ENCODE results near the gene UQCRHL. TPM values are rescaled to one million over a fixed set of nuclear protein-coding genes. Genes with fewer than 3 reads are reported as not detected.
"Not testable (repeated sequence)": the region's sequence is repeated elsewhere in the genome, so short reads cannot be mapped to it uniquely, and the experiment has no call there.

The UQCRHL gene
- total RNA-seq, 1 donor from 2014 or later: 3.5 TPM

DNA sequence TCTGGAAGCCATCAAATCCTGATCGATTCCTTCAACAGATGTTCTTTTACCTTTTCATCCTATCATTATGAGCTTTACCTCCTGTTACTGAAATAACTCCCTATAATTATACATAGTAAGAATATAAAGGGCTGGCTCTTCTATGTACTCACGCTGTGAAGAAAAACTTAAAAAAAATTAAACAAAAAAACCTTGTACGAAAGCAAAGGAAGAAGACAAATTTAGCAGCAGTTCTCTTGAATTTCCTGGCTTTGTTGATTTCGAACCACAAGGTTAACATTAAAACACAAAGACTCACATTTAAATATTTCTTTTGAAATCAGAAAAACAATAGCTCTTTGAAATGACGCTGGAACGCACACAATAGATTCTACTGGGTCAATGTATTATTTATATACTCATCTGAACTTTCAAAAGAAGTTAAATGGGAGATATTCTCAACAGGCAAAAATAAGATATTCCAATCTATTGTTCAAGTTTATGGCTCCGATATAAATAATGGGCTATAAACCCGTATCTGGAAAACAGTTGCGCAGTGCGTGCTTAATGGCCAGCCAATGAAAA, 26.5 kb upstream of the UQCRHL start:
- DNase-seq (ENCODE audit: low spot score in 2 of 2, unreplicated experiment in 2 of 2): no peak
- peak overlapping the region; percentile 99 for H3K27ac Mint-ChIP-seq
- H3K4me1 Mint-ChIP-seq: peaks cover 37% of the 10 kb centered on the region
- peaks cover 4% of the 10 kb centered on the region for H3K36me3 Mint-ChIP-seq
- peak overlapping the region; percentile 81 for H3K4me3 Mint-ChIP-seq
- H3K27me3 Mint-ChIP-seq (ENCODE audit: low read depth): no peaks in the 10 kb centered on the region
- no peaks in the 10 kb centered on the region for H3K9me3 Mint-ChIP-seq
- TF ChIP-seq, protein P1, sequence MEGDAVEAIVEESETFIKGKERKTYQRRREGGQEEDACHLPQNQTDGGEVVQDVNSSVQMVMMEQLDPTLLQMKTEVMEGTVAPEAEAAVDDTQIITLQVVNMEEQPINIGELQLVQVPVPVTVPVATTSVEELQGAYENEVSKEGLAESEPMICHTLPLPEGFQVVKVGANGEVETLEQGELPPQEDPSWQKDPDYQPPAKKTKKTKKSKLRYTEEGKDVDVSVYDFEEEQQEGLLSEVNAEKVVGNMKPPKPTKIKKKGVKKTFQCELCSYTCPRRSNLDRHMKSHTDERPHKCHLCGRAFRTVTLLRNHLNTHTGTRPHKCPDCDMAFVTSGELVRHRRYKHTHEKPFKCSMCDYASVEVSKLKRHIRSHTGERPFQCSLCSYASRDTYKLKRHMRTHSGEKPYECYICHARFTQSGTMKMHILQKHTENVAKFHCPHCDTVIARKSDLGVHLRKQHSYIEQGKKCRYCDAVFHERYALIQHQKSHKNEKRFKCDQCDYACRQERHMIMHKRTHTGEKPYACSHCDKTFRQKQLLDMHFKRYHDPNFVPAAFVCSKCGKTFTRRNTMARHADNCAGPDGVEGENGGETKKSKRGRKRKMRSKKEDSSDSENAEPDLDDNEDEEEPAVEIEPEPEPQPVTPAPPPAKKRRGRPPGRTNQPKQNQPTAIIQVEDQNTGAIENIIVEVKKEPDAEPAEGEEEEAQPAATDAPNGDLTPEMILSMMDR (IDR thresholded peaks at IDR 0.05; ENCODE audit: unreplicated experiment): no peak

DNA sequence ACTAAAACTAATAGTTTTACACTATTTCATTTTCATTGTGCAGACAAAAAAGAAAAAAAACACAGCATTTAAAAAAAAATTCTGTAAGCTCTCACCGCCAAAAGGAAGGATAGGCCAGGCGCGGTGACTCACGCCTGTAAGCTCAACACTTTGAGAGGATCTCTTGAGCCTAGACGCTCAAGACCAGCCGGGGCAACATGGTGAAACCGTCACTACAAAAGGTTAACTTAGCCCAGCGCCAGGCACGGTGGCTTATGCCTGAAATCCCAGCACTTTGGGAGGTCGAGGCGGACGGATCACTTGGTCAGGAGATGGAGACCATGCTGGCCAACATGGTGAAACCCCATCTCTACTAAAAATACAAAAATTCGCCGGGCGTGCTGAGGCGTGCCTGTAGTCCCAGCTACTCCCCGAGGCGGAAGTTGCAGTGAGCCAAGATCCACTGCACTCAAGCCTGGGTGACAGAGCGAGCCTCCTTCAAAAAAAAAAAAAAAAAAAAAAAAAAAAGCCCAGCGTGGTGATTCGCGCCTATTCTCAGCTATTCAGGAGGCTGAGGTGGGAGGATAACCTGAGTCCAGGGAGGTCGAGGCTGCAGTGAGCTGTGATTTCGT, 25.7 kb upstream of the UQCRHL start:
- Mint-ChIP-seq H3K4me1 (peaks cover 37% of the 10 kb centered on the region), H3K27ac (peak overlapping the region; percentile 99), H3K4me3 (peak overlapping the region; percentile 81), H3K27me3 (ENCODE audit: low read depth) (no peaks in the 10 kb centered on the region), H3K9me3 (no peaks in the 10 kb centered on the region), H3K36me3 (peaks cover 4% of the 10 kb centered on the region)
- TF ChIP-seq, protein P1 (IDR thresholded peaks at IDR 0.05; ENCODE audit: unreplicated experiment): no peak
- no peak for DNase-seq (ENCODE audit: low spot score in 2 of 2, unreplicated experiment in 2 of 2)

DNA sequence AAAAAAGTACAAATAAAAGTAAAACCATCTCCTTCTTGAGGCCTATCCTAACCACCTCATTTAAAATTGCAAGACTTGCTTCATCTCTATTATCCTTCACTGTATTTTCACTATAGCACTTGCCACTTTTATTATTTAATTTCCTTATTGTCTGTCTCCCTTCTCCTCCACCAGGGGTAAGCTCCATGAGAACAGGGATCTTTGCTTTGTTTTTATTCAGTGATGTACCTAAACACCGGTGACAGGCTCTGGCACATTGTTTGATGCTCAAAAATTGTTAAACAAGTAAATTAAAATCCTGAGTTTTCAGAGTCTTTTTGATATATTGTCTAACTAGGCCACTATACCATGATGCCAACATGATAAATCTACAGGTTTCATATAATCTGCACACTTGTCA, 22.8 kb upstream of the UQCRHL start:
- no peak overlapping the region for H3K4me3 Mint-ChIP-seq
- no peak for DNase-seq (ENCODE audit: low spot score in 2 of 2, unreplicated experiment in 2 of 2)
- peak overlapping the region; percentile 97 for H3K27ac Mint-ChIP-seq
- H3K36me3 Mint-ChIP-seq: peaks cover 4% of the 10 kb centered on the region
- H3K4me1 Mint-ChIP-seq: peaks cover 41% of the 10 kb centered on the region
- H3K27me3 Mint-ChIP-seq (ENCODE audit: low read depth): no peaks in the 10 kb centered on the region
- TF ChIP-seq, protein P1 (IDR thresholded peaks at IDR 0.05; ENCODE audit: unreplicated experiment): no peak
- H3K9me3 Mint-ChIP-seq: no peaks in the 10 kb centered on the region

DNA sequence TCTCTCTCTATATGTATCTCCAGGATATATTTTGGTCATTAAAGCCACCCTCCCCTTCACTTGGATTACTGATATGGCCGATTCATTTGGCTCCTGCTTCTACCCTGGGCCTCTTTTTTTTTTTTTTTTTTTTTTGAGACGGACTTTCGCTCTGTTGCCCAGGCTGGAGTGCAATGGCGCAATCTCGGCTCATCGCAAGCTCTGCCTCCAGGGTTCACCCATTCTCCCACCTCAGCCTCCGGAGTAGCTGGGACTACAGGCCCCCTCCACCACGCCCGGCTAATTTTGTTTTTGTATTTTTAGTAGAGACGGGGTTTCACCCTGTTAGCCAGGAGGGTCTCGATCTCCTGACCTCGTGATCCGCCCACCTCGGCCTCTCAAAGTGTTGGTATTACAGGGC, 21.5 kb upstream of the UQCRHL start:
- H3K27me3 Mint-ChIP-seq (ENCODE audit: low read depth); H3K27ac Mint-ChIP-seq; H3K9me3 Mint-ChIP-seq; H3K4me3 Mint-ChIP-seq; DNase-seq (ENCODE audit: low spot score in 2 of 2, unreplicated experiment in 2 of 2); H3K36me3 Mint-ChIP-seq: not testable (repeated sequence)
- H3K4me1 Mint-ChIP-seq: peaks cover 39% of the 10 kb centered on the region

DNA sequence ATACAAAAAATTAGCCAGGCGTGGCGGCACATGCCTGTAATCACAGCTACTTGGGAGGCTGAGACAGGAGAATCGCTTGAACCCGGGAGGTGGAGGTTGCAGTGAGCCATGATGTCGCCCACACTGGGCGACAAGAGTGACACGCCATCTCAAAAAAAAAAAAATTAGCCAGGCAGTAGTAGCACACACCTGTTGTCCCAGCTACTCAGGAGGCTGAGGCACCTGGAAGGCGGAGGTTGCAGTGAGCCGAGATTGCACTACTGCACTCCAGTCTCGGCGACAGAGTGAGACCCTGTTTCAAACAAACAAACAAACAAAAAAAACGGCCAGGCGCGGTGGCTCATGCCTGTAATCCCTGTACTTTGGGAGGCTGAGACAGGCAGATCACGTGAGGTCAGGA, 20.1 kb upstream of the UQCRHL start:
- H3K4me3 Mint-ChIP-seq; H3K36me3 Mint-ChIP-seq; DNase-seq (ENCODE audit: low spot score in 2 of 2, unreplicated experiment in 2 of 2); H3K9me3 Mint-ChIP-seq; H3K27me3 Mint-ChIP-seq (ENCODE audit: low read depth); H3K27ac Mint-ChIP-seq: not testable (repeated sequence)
- peaks cover 30% of the 10 kb centered on the region for H3K4me1 Mint-ChIP-seq

DNA sequence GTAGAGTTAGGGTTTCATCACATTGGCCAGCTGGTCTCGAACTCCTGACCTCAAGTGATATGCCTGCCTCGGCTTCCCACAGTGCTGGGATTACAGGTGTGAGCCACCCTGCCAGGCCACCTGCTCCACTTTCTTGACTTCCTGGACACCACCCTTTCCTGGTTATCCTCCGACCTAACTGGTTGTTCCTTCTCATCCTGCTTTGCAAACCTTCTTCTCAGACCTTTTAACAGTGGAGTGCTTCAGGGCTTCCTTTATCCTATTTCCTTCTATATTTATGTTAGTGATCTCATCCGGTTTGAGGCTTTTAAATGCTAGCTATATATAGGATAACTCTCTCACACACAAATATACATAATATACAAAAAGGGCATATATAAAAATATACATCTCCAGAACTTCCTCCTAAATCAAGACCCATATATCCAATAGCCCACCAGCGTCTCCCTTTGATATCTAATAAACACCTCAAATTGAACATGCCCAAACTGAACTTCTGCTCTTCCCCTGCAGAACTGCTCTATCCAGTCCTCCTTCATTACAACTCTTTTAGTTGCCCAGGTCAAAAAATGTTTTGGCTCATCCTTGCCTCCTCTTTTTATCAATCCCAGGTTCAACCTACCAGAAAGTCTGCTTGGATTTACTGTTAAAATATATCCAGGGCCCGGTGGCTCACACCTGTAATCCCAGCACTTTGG, 19.5 kb upstream of the UQCRHL start:
- DNase-seq (ENCODE audit: low spot score in 2 of 2, unreplicated experiment in 2 of 2): no peak
- Mint-ChIP-seq H3K4me1 (peaks cover 28% of the 10 kb centered on the region), H3K4me3 (no peak overlapping the region), H3K27me3 (ENCODE audit: low read depth) (no peaks in the 10 kb centered on the region), H3K9me3 (no peaks in the 10 kb centered on the region), H3K27ac (peak overlapping the region; percentile 31), H3K36me3 (peaks cover 4% of the 10 kb centered on the region)
- TF ChIP-seq, protein P1 (IDR thresholded peaks at IDR 0.05; ENCODE audit: unreplicated experiment): no peak
